Coronary artery (tissue), 2 donors: ENCODE data around the gene TTC7B.

Experiments
- DNase-seq: peaks from one replicate; pipeline ENCODE4 v3.0.0-alpha.2; 2017; ENCODE audit warnings: low spot score
- H3K27ac ChIP-seq, 2 donors: fragments of 200-600 bp; sonication (generic); one replicate each; pipeline ENCODE4 v1.5.1; 2016 to 2019
- H3K4me3 ChIP-seq: fragments of 200-600 bp; sonication (generic); 2 replicates; pipeline ENCODE4 v1.5.1; 2016; ENCODE audit warnings: mild to moderate bottlenecking, moderate library complexity
- CTCF ChIP-seq: fragments of 200-600 bp; sonication (generic); IDR thresholded peaks from one replicate; pipeline ENCODE4 v1.5.1; 2019; ENCODE audit warnings: antibody characterized with exemption

The TTC7B gene

GRCh38 chr14:90645842-90646443, 170.3 kb downstream of the TTC7B start:
- no peak overlapping the region for H3K27ac ChIP-seq
- DNase-seq: no peak
- H3K4me3 ChIP-seq: no peak overlapping the region
- no peak for TF ChIP-seq CTCF

GRCh38 chr14:90644882-90645281, 171.3 kb downstream of the TTC7B start:
- DNase-seq: no peak

GRCh38 chr14:90643982-90644670, 172.1 kb downstream of the TTC7B start:
- no peak for DNase-seq
- H3K27ac ChIP-seq: no peak overlapping the region

More at GRCh38 chr14:90644882-90645281, 171.3 kb downstream of the TTC7B start:
- Histone ChIP-seq H3K4me3 (no peak overlapping the region), H3K27ac (peak overlapping the region in 1 of 2 donors; percentile 9)
- TF ChIP-seq CTCF: no peak

GRCh38 chr14:90642244-90642717, 173.9 kb downstream of the TTC7B start:
- H3K27ac ChIP-seq: peak overlapping the region in 1 of 2 donors; percentile 82
- TF ChIP-seq CTCF: no peak
- DNase-seq: no peak
- no peak overlapping the region for H3K4me3 ChIP-seq

More at GRCh38 chr14:90643982-90644670, 172.1 kb downstream of the TTC7B start:
- no peak overlapping the region for H3K4me3 ChIP-seq
- no peak for TF ChIP-seq CTCF

GRCh38 chr14:90641615-90642243, 174.5 kb downstream of the TTC7B start:
- DNase-seq: no peak
- Histone ChIP-seq H3K4me3 (peak overlapping the region; percentile 35), H3K27ac (peak overlapping the region in 1 of 2 donors; percentile 82)
- TF ChIP-seq CTCF: no peak

GRCh38 chr14:90641168-90641567, 175.1 kb downstream of the TTC7B start:
- Histone ChIP-seq H3K27ac (peak overlapping the region in 1 of 2 donors; percentile 82), H3K4me3 (peak overlapping the region; percentile 35)
- no peak for DNase-seq
- no peak for TF ChIP-seq CTCF
